ENCODE results near the gene SHOX. TPM values are rescaled to one million over a fixed set of nuclear protein-coding genes. Genes with fewer than 3 reads are reported as not detected.

Gene SHOX
- total RNA-seq, 1 donor from 2014 or later, result not detected

DNA sequence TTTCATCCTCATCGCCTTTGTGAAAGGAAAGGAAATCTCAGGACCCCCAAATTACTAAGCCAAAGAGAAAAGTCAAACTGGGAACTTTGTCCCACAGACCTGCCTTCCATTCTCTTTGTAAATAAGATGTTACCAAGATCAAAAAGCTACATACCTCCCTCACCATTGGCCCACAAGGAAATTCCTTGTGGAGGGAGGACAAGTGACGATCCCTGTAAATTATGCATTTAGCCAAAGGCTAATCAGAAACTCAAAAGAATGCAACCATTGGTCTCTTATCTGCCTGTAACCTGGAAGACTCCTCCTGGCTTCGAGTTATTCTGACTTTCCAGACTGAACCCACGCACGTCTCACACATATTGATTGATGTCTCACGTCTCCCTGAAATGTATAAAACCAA, 70.3 kb downstream of the SHOX start:
- H3K4me3 ChIP-seq, result no peak overlapping the region
- ATAC-seq (no peak), DNase-seq (no peak)
- H3K4me1 ChIP-seq, result no peaks in the 10 kb centered on the region
- H3K9me3 ChIP-seq, result no peaks in the 10 kb centered on the region
- no peaks in the 10 kb centered on the region for H3K36me3 ChIP-seq
- TF ChIP-seq CTCF (IDR thresholded peaks at IDR 0.05), result no peak
- H3K27me3 ChIP-seq, result no peaks in the 10 kb centered on the region
- no peak overlapping the region for H3K27ac ChIP-seq
- intact Hi-C loops (cut with DNase I), result no loop called here

DNA sequence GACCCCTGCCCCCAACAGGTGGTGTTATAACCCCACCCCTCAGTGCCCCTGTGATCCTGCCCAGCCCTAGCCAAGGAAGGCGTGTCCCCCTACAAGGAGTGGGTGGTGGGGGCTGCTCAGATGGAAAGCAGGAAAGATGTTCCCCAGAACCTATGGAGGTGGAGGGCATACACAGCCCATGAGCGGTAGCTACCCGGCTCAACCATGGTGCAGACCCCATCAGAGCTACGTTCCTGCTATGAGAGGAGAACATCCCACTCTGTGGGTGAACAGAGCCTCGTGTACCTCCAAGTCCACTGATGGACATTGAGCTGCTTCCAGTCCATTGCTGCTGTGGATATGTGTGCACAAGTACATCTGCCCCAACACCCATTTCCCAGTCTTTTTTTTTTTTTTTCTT, 71.1 kb downstream of the SHOX start:
- H3K4me3 ChIP-seq, result no peak overlapping the region
- no peaks in the 10 kb centered on the region for H3K9me3 ChIP-seq
- intact Hi-C loops (cut with DNase I), result no loop called here
- TF ChIP-seq CTCF (IDR thresholded peaks at IDR 0.05), result no peak
- H3K4me1 ChIP-seq, result no peaks in the 10 kb centered on the region
- no peak for ATAC-seq
- DNase-seq, result no peak
- no peak overlapping the region for H3K27ac ChIP-seq
- no peaks in the 10 kb centered on the region for H3K36me3 ChIP-seq
- no peaks in the 10 kb centered on the region for H3K27me3 ChIP-seq

GRCh38 chrX:703466-703865, 72.9 kb downstream of the SHOX start:
- H3K4me1 ChIP-seq, result no peaks in the 10 kb centered on the region
- H3K4me3 ChIP-seq, result no peak overlapping the region
- DNase-seq, result no peak
- intact Hi-C loops (cut with DNase I), result no loop called here
- H3K36me3 ChIP-seq, result no peaks in the 10 kb centered on the region
- ATAC-seq, result no peak
- H3K27ac ChIP-seq, result no peak overlapping the region
- H3K27me3 ChIP-seq, result no peaks in the 10 kb centered on the region
- TF ChIP-seq CTCF (IDR thresholded peaks at IDR 0.05), result no peak
- no peaks in the 10 kb centered on the region for H3K9me3 ChIP-seq

DNA sequence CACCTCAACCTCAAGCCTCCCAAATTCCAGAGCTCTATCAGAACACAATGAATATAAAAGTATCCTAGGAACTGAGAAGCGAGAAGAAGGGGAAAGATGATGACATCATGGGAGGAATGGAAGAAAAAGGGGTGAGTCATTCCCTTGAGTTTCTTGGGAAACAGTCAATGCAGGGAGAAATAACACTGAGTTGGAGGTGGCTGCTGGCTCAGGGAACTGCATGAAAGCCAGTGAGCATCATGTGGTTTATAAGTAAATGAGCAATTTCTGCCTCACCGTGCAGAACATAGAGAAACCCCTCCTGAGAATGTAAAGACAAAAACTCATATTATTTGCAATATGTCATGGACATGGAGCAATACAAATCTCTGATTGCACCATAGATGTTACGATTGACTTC, 73.3 kb downstream of the SHOX start:
- DNase-seq, result no peak
- H3K4me3 ChIP-seq, result no peak overlapping the region
- no peaks in the 10 kb centered on the region for H3K9me3 ChIP-seq
- no peak overlapping the region for H3K27ac ChIP-seq
- H3K36me3 ChIP-seq, result no peaks in the 10 kb centered on the region
- no peak for TF ChIP-seq CTCF (IDR thresholded peaks at IDR 0.05)
- no peak for ATAC-seq
- no peaks in the 10 kb centered on the region for H3K4me1 ChIP-seq
- no peaks in the 10 kb centered on the region for H3K27me3 ChIP-seq
- intact Hi-C loops (cut with DNase I), result no loop called here

Other genes starting within 250 kb of the SHOX start
- gene PPP2R3B, start 243.9 kb upstream of the SHOX start, total RNA-seq, result 12.8 TPM